Upper lobe of left lung (tissue), 4 donors: ENCODE data around the gene MCTP1.

Source experiments
- EP300 ChIP-seq, 4 donors: sonication (generic); formaldehyde crosslinking; IDR thresholded peaks; one replicate each; pipeline ENCODE4 v1.5.1; 2017; ENCODE audit warnings: antibody characterized with exemption in 4 of 4, control low read depth in 2 of 4
- POLR2A ChIP-seq, 4 donors: fragments of 450-650 bp; IDR thresholded peaks; one replicate each; pipeline ENCODE4 v1.5.1; 2016 to 2017; ENCODE audit warnings: antibody characterized with exemption in 4 of 4, mild to moderate bottlenecking in 2 of 4
- TF ChIP-seq, protein P1 (sequence below), 6 experiments: fragments of 450-650 bp in 4 of 6; fragments of 200-600 bp in 2 of 6; sonication (generic) in 2 of 6; IDR thresholded peaks; one replicate each; pipeline ENCODE4 v1.5.1; 2016 to 2019; ENCODE audit warnings: antibody characterized with exemption in 6 of 6

DNA sequence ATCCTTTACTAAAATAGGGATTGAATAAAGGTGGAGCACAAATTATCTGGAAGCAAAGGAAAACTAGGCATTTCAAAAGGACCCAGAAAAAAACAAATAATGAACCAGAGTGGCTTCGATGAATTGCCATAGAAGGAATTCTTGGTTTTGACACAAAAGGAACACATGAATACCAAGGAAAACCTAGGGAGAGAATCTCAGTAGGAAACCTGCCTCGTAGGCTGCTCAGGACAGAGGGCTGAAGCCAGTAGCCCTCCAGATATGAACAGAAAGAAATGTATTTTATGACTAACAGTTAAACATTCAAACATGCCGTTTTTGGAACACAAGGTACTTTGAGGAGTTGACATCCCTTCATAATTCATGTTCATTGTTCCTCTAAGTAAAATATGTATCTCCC, 420.9 kb downstream of the MCTP1 start:
- no peak for TF ChIP-seq EP300 (IDR thresholded peaks at IDR 0.05)
- no peak for TF ChIP-seq POLR2A (IDR thresholded peaks at IDR 0.05)
- TF ChIP-seq, protein P1, sequence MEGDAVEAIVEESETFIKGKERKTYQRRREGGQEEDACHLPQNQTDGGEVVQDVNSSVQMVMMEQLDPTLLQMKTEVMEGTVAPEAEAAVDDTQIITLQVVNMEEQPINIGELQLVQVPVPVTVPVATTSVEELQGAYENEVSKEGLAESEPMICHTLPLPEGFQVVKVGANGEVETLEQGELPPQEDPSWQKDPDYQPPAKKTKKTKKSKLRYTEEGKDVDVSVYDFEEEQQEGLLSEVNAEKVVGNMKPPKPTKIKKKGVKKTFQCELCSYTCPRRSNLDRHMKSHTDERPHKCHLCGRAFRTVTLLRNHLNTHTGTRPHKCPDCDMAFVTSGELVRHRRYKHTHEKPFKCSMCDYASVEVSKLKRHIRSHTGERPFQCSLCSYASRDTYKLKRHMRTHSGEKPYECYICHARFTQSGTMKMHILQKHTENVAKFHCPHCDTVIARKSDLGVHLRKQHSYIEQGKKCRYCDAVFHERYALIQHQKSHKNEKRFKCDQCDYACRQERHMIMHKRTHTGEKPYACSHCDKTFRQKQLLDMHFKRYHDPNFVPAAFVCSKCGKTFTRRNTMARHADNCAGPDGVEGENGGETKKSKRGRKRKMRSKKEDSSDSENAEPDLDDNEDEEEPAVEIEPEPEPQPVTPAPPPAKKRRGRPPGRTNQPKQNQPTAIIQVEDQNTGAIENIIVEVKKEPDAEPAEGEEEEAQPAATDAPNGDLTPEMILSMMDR (IDR thresholded peaks at IDR 0.05), result no peak
